ENCODE results near the gene FADS3.

GRCh38 chr11:61874853-61875252 is 16.5 kb downstream of the FADS3 start:
- TF ChIP-seq, protein P1, sequence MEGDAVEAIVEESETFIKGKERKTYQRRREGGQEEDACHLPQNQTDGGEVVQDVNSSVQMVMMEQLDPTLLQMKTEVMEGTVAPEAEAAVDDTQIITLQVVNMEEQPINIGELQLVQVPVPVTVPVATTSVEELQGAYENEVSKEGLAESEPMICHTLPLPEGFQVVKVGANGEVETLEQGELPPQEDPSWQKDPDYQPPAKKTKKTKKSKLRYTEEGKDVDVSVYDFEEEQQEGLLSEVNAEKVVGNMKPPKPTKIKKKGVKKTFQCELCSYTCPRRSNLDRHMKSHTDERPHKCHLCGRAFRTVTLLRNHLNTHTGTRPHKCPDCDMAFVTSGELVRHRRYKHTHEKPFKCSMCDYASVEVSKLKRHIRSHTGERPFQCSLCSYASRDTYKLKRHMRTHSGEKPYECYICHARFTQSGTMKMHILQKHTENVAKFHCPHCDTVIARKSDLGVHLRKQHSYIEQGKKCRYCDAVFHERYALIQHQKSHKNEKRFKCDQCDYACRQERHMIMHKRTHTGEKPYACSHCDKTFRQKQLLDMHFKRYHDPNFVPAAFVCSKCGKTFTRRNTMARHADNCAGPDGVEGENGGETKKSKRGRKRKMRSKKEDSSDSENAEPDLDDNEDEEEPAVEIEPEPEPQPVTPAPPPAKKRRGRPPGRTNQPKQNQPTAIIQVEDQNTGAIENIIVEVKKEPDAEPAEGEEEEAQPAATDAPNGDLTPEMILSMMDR (IDR thresholded peaks at IDR 0.05): no peak
- TF ChIP-seq POLR2A (IDR thresholded peaks at IDR 0.05): no peak

Data from testis (tissue), 2 donors.